DND-41 (cell line): ENCODE results near the gene ATPAF2.

Source experiments
- EZH2 ChIP-seq: IDR thresholded peaks from 3 replicates; pipeline ENCODE4 v1.6.1; 2012; ENCODE audit warnings: borderline replicate concordance, low read depth, mild to moderate bottlenecking, moderate library complexity, low read length, inconsistent platforms; ENCODE audit not compliant: severe bottlenecking
- TF ChIP-seq, protein P1 (sequence below): IDR thresholded peaks from 2 replicates; pipeline ENCODE4 v1.5.1; 2012; ENCODE audit warnings: borderline replicate concordance, low read length, moderate library complexity, mild to moderate bottlenecking; ENCODE audit not compliant: poor library complexity, severe bottlenecking; ENCODE audit errors: extremely low read depth

DNA sequence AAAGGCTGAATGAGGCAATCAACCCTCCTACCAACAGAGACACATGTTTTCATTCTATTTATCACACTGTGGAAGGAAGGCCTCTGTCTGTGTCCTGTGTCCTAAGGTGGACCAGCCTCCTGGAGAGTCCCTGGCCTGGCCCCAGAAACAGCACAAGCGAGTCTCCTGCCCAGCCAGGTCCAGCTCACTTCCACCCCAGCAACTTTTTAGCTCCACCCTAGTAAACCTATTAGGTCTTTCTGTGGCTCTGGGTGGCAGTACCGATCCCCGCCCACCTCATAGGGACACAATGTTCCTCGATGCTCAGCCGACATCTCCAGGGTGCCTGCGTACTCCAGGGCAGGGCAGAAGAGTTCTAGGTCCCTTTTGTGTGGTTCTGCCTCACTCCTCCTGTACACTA, 55.6 kb downstream of the ATPAF2 start:
- TF ChIP-seq, protein P1, sequence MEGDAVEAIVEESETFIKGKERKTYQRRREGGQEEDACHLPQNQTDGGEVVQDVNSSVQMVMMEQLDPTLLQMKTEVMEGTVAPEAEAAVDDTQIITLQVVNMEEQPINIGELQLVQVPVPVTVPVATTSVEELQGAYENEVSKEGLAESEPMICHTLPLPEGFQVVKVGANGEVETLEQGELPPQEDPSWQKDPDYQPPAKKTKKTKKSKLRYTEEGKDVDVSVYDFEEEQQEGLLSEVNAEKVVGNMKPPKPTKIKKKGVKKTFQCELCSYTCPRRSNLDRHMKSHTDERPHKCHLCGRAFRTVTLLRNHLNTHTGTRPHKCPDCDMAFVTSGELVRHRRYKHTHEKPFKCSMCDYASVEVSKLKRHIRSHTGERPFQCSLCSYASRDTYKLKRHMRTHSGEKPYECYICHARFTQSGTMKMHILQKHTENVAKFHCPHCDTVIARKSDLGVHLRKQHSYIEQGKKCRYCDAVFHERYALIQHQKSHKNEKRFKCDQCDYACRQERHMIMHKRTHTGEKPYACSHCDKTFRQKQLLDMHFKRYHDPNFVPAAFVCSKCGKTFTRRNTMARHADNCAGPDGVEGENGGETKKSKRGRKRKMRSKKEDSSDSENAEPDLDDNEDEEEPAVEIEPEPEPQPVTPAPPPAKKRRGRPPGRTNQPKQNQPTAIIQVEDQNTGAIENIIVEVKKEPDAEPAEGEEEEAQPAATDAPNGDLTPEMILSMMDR = no peak
- no peak for TF ChIP-seq EZH2
